ENCODE measurements around the gene CLRN2.

Gene CLRN2

DNA sequence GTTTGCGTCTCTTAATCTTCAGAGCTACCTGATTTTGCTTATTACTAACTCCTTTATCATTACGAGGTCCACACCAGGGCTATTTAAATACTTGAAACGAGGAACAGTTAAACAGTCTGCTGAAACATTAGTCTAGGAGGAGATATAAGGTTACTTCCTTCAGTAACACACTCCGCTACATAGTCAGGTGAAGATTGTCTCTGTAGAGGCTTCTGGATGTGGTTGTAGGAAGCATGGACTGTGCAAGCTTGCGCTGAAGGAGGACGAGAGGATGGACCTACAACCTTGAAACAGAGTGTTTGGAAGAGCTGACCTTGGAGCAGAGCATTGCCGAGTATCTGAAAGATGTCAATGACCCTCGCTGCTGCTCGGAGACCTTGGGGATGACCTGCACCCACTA lies at the start of gene CLRN2:
CLRN2 (plus strand) TSS at position 301 of the 400 bp plus-strand sequence. CDS start 102 bp downstream, outside the sequence.
- no peak for DNase-seq

DNA sequence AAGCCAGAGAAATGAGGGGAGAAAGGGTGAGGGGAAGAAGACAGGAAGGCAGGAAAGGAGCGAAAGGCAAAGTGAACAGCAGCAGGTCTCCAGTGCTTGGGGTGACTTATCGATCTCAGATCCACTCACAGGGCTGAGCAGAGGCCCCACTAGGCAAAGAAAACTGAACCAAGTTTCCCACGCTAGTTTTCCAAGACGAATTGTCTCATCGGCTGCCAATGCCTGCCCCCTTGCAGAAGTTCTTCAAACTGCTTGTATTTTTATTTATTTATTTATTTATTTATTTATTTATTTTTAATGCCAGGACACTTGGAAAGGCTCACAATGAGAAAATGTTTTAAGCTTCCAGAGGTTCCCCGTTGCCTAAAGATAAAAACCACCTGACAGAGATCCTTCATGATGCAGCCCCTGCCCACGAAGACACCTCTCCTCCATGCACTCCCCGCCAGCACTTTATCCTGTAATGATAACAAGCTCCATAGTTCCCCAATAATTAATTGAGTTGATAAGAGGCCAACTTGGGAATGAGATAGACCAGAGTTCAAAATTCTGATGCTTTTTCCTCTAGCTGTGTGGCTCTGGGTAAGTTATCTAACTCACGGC lies 46.2 kb upstream of the CLRN2 start:
- no peak for DNase-seq

- DNase-seq, result no peak
Observed at GRCh38 chr4:17469931-17470674, 44.9 kb upstream of the CLRN2 start.

GRCh38 chr4:17475481-17475880 lies 39.5 kb upstream of the CLRN2 start:
- no peak for DNase-seq

- no peak for DNase-seq
Observed at GRCh38 chr4:17476853-17477252, 38.1 kb upstream of the CLRN2 start.

GRCh38 chr4:17477774-17478472 lies 37.0 kb upstream of the CLRN2 start:
- DNase-seq, result no peak

GRCh38 chr4:17480210-17480927 lies 34.6 kb upstream of the CLRN2 start:
- no peak for DNase-seq

DNA sequence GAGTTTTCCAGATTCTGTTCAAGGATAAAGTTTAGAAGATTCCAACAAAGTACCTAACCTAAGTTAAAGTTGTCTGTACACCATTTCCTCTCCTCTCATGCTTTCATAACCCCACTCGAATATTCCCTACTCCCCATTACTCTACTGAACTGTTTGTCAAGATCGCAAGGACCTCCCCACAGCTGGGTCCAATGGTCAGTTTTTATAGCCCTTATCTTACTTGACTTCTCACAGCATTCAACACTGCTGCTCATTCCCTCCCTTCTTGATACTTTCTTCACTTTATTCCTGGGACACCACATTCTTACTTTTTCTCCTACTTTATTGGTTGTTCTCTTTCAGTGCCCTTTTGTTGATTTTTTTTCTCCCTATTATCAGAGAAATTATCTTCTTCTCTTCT lies 34.0 kb upstream of the CLRN2 start:
- DNase-seq, result no peak

DNA sequence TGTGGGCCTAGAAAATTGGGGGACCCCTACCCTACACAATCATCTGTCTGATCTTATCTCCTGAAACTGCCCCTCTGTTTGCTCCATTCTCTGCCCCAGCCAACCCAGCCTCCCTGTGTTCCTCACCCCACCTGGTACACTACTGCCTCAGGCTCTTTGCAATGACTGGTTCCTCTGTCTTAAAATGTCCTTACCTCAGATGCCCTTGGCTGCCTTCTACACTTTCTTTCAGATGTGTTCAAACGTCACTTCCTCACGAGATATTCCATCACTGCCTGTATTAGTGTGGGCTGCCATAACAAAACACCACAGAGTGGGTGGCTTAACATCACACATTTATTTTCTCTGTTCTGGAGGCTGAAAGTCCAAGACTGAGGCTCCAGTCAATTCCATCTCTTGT lies 32.2 kb upstream of the CLRN2 start:
- no peak for DNase-seq

- no peak for DNase-seq
Observed at GRCh38 chr4:17489123-17489522, 25.8 kb upstream of the CLRN2 start.

DNA sequence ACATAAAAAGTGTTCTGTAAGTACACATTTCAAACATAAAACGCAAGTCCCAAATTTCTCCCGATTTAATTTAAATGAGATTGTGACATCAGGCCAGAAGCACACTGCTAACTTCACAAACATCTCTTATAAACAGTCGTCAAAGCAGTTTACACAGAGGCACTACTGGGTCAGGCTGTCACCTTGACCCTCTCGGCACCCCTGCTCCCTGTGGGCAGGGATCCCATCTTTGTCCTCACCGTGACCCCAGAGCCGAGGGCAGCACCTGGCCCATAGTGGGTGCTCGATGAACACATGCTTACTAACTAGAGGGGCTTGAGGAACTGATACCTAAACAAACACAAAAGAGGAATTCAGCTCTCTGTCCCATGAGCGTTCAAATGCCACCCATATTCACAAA lies 25.2 kb upstream of the CLRN2 start:
- no peak for DNase-seq

DNA sequence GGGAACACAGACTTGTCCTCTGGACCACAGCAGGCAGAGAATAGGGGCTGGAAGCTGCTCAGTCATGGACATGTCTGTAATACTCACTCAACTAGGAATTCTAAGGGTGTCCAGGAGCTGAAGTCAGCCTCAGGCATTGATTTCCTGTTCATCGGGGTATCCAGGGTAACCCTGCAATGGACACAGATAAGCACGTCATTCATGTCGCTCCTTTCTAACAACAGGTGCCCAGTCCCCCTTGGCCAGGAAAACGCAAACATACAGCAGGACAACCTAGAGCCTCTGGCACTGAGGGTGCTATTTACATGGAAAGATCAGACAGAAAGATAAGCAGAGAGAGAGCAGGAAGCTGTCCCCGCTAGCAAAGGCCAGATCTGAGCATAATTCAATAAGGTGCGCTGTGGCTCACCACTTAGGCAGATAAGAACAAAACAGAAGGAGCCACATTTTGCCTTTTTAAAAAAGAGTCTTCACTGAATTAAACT lies 24.3 kb upstream of the CLRN2 start:
- DNase-seq, result peak; percentile 23

- DNase-seq, result no peak
Observed at GRCh38 chr4:17491196-17491595, 23.8 kb upstream of the CLRN2 start.

DNA sequence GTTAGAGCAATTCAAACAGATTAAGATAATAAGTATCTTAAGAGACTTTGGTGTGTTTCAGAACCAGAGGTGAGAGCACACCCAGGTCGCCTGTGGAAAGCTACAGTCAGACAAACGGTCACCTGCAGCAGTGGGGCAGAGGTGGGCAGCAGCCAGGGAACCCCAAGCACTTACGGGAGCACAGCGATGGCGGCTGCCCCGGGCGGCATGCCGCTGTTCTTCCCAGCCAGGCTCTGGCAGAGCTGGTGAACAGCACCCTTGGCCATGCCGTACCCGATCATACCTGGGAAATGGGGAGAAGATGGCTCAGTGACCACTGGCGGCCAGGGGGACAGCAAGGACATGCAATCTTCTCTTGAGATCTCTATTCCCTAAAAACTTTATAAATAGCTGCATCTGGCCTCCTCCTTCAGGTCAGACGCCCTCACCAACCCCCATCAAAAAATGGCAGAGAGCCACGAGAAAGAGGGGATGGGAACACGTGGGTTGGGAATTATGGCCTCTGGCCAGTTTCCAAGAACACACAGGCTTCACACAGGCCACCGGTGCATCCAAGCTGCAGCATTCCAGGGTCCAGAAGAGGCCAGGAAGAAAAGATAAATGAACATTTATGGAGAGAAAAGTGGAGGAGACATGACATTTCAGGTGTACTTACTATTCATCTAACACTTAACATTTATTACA lies 22.8 kb upstream of the CLRN2 start:
- no peak for DNase-seq

DNA sequence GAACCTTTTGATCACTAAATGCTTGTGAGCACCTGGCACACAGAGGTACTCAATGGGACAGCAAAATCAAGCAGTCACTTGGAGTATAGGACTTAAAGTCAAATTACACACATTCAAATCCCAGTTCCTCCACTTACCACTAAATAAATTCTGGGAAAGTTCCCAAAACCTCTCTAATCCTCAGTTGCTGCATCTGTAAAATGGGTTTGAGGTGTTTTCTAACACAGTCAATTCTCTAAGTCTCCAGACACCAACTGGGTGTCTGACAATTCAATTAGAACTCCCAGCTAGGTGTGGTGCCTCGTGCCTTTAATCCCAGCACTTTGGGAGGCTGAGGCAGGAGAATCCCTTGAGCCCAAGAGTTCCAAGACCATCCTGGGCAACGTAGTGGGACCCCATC lies 22.1 kb upstream of the CLRN2 start:
- DNase-seq, result no peak

GRCh38 chr4:17493619-17494018 lies 21.3 kb upstream of the CLRN2 start:
- DNase-seq, result no peak

DNA sequence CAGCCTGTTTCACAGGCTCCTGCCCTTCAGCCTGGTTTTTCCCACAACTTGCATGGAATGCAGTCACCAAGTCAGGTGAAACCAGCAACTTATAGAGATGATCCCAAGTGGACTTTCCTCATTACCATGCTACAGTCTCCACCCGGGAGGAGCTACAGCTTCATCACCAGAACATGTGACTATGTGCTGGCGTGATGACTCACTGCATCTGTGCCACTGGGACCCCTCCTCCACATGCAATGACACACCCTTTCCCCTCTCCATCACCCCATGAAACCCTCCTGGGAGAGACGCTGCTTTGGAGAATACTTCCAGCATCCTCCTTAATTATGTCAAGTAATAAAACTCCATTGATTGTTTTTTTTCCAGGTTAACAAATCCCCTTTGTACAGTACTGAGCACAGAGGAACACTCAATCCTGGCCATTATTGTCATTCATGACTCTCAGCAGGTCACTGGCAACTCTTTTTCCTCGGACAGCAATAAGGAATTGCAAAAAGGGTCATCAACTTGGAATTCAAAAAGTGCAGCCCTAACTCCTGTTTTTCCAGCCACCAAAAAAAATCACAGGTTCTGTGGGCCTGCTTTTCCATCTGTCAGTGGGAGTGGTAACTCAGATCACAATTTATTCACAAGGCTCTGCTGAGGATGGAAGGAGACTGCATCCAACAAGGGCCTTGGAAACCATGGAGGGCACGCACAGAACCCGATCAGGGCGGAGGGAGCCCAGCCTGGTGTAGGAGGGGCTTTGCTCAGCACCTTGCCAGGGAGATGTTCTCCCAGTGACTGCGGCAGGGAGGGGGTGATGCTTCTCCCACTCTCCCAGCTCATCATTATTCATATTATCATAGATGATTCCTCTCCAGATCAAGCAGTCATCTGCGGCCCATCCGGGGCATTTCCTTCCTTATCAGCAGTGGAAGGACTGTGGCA lies 20.4 kb upstream of the CLRN2 start:
- DNase-seq, result no peak

DNA sequence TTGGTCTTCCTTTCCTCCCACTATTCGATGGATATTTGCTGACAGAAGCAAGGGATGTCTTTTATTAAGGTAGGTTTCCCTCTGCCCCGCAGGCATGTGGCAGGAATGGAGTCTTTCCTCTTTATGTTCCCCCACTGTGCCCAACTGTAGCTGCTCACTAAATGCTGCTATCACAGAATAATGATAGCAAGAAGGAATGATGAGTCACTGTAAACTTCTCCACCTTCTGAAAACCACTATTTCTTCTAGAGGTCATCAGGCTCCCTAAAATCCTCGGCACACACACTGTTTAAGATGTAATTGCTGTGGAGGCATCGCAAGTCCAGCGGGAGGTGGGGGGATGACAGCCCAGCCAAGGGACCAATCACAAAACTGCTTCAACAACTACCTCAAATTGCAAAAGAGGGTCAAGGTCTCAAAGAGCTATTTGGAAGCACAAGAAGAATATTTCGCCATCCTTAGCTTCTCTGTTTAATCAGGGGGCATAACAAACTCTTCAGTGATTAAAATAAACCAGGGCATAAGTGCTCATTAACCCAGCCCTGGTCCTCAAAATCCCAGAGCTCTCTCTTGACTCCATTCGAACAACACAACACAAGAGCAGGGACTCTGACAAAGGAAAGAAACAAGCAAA lies 17.0 kb upstream of the CLRN2 start:
- DNase-seq, result no peak

DNA sequence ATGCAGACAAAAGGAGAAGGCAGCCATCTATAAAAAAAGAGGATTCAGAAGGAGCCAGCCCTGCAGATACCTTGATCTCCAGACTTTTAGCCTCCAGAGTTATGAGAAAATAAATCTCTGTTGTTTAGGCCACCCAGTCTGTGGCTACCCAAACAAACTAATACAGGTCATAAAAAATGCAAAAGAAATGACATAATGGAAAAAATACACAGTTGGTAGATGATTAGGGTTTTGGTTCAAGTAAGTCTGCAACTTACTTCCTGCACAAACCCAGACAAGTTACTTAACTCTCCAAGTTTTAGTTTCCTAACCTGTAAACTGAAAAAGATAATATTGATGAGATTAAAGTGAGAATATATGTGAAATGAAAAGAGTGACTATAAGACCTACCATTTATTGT lies 14.4 kb upstream of the CLRN2 start:
- DNase-seq, result no peak

DNA sequence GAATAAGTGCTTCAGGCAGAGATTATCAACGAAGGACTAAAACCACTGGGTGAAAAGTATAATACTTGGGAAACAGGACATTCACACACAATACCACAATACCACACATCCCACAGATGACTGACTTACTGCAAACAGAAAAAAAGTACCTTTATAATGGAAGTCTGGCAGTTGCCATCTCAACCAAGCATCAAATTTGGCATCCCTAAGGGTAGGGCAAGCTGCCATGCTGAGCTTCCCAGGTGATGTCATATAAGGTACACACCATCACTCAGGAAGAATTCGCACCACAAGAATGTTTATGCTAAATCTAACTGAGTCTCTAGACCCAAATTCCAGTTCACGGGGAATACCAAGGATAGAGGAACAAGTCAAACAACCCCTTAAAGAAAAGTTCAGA lies 12.2 kb upstream of the CLRN2 start:
- DNase-seq, result no peak

DNA sequence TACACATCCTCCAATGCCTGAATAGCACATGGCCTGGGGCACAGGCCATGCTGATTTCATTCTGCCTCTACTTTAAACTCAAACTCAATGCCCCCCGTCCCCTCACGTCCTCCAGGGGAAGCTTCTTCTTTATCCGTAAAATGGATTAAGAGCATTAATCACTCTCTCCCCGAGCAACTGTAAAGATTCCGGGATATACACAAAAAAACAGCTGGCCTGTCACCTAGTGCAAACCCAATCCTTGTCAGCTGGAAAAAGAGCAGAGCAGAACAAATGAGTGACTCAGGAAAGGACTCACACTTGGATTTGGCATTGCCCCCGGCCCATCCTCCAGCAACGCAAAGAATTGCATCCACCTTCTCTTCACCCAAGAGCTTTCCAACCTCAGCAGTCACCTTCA lies 10.9 kb upstream of the CLRN2 start:
- DNase-seq, result no peak

Data from SHP77 treated with DMSO at 0.1 percent for 48 hours (cell line).